Upper lobe of right lung (tissue), 1 donor: ENCODE results near the gene CD36. TPM values are rescaled to one million over a fixed set of nuclear protein-coding genes. Genes with fewer than 3 reads are reported as not detected.

Experiments used
- ATAC-seq: fragments of 200-7000 bp; cut with Tn5 transposase; one replicate; pipeline ENCODE4 v1.9.1; 2020; ENCODE audit warnings: mild to moderate bottlenecking, moderate library complexity
- DNase-seq: peaks from one replicate; pipeline ENCODE4 v3.0.0-alpha.2; 2020
- H3K27ac ChIP-seq: fragments of 200-600 bp; one replicate; pipeline ENCODE4 v1.8.0; 2022
- H3K27me3 ChIP-seq: fragments of 200-600 bp; one replicate; pipeline ENCODE4 v1.8.0; 2022; ENCODE audit warnings: mild to moderate bottlenecking
- H3K36me3 ChIP-seq: fragments of 200-600 bp; one replicate; pipeline ENCODE4 v1.8.0; 2022
- H3K4me1 ChIP-seq: fragments of 200-600 bp; one replicate; pipeline ENCODE4 v1.8.0; 2022
- H3K4me3 ChIP-seq: fragments of 200-600 bp; one replicate; pipeline ENCODE4 v1.8.0; 2022; ENCODE audit warnings: mild to moderate bottlenecking
- H3K9me3 ChIP-seq: fragments of 200-600 bp; one replicate; pipeline ENCODE4 v1.8.0; 2022
- intact Hi-C: fragments of 100-400 bp; cut with DNase I; formaldehyde crosslinking; loops from one replicate; pipeline ENCODE4 v1.11.0; 2022
- total RNA-seq: library from RNA; stranded (reverse); fragmentation: NEBNext Ultra II Directional; extraction: Animal tissue kit (Norgen Biotek cat#: 25700); gene quantifications from one replicate; pipeline ENCODE4 v1.2.1, GENCODE V29; 2021
- TF ChIP-seq, protein P1 (sequence below): fragments of 200-600 bp; IDR thresholded peaks from one replicate; pipeline ENCODE4 v1.8.0; 2022; ENCODE audit warnings: antibody characterized with exemption
- donor health status: DM: no; HTN: yes; CAD: no; lungs with severe emphysema.

The CD36 gene
- total RNA-seq, 1 donor from 2014 or later = 115 TPM

GRCh38 chr7:80646083-80646865 lies 7.8 kb downstream of the CD36 start:
- Histone ChIP-seq H3K9me3 (no peaks in the 10 kb centered on the region), H3K4me3 (no peak overlapping the region), H3K36me3 (no peaks in the 10 kb centered on the region), H3K4me1 (no peaks in the 10 kb centered on the region), H3K27ac (no peak overlapping the region), H3K27me3 (no peaks in the 10 kb centered on the region)
- DNase-seq (no peak), ATAC-seq (no peak)
- TF ChIP-seq, protein P1, sequence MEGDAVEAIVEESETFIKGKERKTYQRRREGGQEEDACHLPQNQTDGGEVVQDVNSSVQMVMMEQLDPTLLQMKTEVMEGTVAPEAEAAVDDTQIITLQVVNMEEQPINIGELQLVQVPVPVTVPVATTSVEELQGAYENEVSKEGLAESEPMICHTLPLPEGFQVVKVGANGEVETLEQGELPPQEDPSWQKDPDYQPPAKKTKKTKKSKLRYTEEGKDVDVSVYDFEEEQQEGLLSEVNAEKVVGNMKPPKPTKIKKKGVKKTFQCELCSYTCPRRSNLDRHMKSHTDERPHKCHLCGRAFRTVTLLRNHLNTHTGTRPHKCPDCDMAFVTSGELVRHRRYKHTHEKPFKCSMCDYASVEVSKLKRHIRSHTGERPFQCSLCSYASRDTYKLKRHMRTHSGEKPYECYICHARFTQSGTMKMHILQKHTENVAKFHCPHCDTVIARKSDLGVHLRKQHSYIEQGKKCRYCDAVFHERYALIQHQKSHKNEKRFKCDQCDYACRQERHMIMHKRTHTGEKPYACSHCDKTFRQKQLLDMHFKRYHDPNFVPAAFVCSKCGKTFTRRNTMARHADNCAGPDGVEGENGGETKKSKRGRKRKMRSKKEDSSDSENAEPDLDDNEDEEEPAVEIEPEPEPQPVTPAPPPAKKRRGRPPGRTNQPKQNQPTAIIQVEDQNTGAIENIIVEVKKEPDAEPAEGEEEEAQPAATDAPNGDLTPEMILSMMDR = no peak
- intact Hi-C loops = no loop called here

DNA sequence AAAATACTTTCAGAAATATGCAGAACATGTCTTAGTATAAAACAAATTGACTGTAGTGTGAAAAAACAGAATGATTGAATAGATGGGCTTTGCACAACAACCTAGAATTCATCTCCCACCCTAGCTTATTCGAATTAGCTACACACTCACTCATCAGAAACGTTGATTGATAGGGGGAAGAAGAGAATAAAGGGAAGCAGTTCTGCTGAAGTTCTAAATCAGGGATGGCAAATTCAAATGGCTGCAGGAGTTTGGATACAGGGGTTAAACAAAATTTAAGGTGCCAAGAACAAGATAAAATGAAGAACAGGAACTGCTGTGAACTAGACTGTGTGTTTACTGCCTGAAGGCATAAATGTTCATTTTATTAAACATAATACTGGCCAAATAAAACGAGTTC lies 9.0 kb downstream of the CD36 start:
- intact Hi-C loops = no loop called here
- no peaks in the 10 kb centered on the region for H3K4me1 ChIP-seq
- H3K27ac ChIP-seq = no peak overlapping the region
- no peak overlapping the region for H3K4me3 ChIP-seq
- H3K27me3 ChIP-seq = no peaks in the 10 kb centered on the region
- TF ChIP-seq, protein P1 = no peak
- no peaks in the 10 kb centered on the region for H3K9me3 ChIP-seq
- no peaks in the 10 kb centered on the region for H3K36me3 ChIP-seq
- ATAC-seq (no peak), DNase-seq (no peak)

GRCh38 chr7:80648031-80648600 lies 9.7 kb downstream of the CD36 start:
- no peaks in the 10 kb centered on the region for H3K9me3 ChIP-seq
- H3K4me3 ChIP-seq = no peak overlapping the region
- H3K27ac ChIP-seq = no peak overlapping the region
- H3K27me3 ChIP-seq = no peaks in the 10 kb centered on the region
- no peaks in the 10 kb centered on the region for H3K36me3 ChIP-seq
- H3K4me1 ChIP-seq = no peaks in the 10 kb centered on the region
- intact Hi-C loops = no loop called here
- ATAC-seq = no peak
- TF ChIP-seq, protein P1 = no peak
- no peak for DNase-seq

GRCh38 chr7:80649011-80649410 lies 10.6 kb downstream of the CD36 start:
- Histone ChIP-seq H3K36me3 (no peaks in the 10 kb centered on the region), H3K4me1 (no peaks in the 10 kb centered on the region), H3K27me3 (no peaks in the 10 kb centered on the region), H3K9me3 (no peaks in the 10 kb centered on the region), H3K27ac (no peak overlapping the region), H3K4me3 (no peak overlapping the region)
- TF ChIP-seq, protein P1 = no peak
- DNase-seq (no peak), ATAC-seq (no peak)
- intact Hi-C loops = no loop called here

GRCh38 chr7:80650030-80650429 lies 11.6 kb downstream of the CD36 start:
- no peaks in the 10 kb centered on the region for H3K4me1 ChIP-seq
- H3K4me3 ChIP-seq = no peak overlapping the region
- ATAC-seq = no peak
- intact Hi-C loops = loop anchor here (10.0 kb wide), 1 partner anchor 225 kb away; no protein-coding TSS in a partner anchor
- no peaks in the 10 kb centered on the region for H3K36me3 ChIP-seq
- TF ChIP-seq, protein P1 = no peak
- H3K27ac ChIP-seq = no peak overlapping the region
- no peak for DNase-seq
- no peaks in the 10 kb centered on the region for H3K9me3 ChIP-seq
- no peaks in the 10 kb centered on the region for H3K27me3 ChIP-seq
